Effector memory CD8-positive, alpha-beta T cell (primary cell): ENCODE measurements around the gene LPAR6.

Experiments
- ATAC-seq: fragments of 150-1000 bp; cut with Tn5 transposase; replicated peaks from 2 replicates; pipeline ENCODE4 v1.10.0; 2021; ENCODE audit warnings: mild to moderate bottlenecking, moderate library complexity
- DNase-seq, 3 experiments: peaks; one replicate each; pipeline ENCODE4 v3.0.0; 2021
- H3K27ac Mint-ChIP-seq, 2 donors: one replicate each; pipeline ENCODE4 v1.8.0; 2022; ENCODE audit warnings: mild to moderate bottlenecking in 2 of 2, mixed read lengths in 2 of 2, moderate library complexity in 2 of 2
- H3K27me3 Mint-ChIP-seq, 2 donors: one replicate each; pipeline ENCODE4 v1.8.0; 2022; ENCODE audit warnings: mixed read lengths in 2 of 2
- H3K36me3 Mint-ChIP-seq: one replicate; pipeline ENCODE4 v1.8.0; 2022; ENCODE audit warnings: mild to moderate bottlenecking, moderate library complexity, mixed read lengths; ENCODE audit not compliant: insufficient read depth
- H3K4me1 Mint-ChIP-seq, 2 donors: one replicate each; pipeline ENCODE4 v1.8.0; 2022; ENCODE audit warnings: low read depth in 2 of 2, mixed read lengths in 2 of 2
- H3K4me3 Mint-ChIP-seq, 2 donors: one replicate each; pipeline ENCODE4 v1.8.0; 2022; ENCODE audit warnings: mild to moderate bottlenecking in 2 of 2, mixed read lengths in 2 of 2, moderate library complexity in 2 of 2
- H3K9me3 Mint-ChIP-seq, 2 donors: one replicate each; pipeline ENCODE4 v1.8.0; 2022; ENCODE audit warnings: mixed read lengths in 2 of 2

Gene LPAR6

GRCh38 chr13:48386816-48387215 is 26.1 kb downstream of the LPAR6 start:
- no peak overlapping the region for H3K27ac Mint-ChIP-seq
- no peaks in the 10 kb centered on the region for H3K9me3 Mint-ChIP-seq
- H3K4me1 Mint-ChIP-seq, result peaks cover 11 to 13% of the 10 kb centered on the region in 2 donors
- no peak overlapping the region for H3K4me3 Mint-ChIP-seq
- DNase-seq, result no peak
- H3K27me3 Mint-ChIP-seq, result no peaks in the 10 kb centered on the region
- peaks cover 9% of the 10 kb centered on the region for H3K36me3 Mint-ChIP-seq
- no peak for ATAC-seq

GRCh38 chr13:48383384-48383783 is 29.5 kb downstream of the LPAR6 start:
- Mint-ChIP-seq H3K4me3 (no peak overlapping the region), H3K4me1 (peaks cover 3 to 4% of the 10 kb centered on the region in 2 donors), H3K27me3 (no peaks in the 10 kb centered on the region), H3K27ac (no peak overlapping the region), H3K9me3 (no peaks in the 10 kb centered on the region), H3K36me3 (peaks cover 25% of the 10 kb centered on the region)
- DNase-seq (no peak), ATAC-seq (no peak)

GRCh38 chr13:48380581-48380980 is 32.3 kb downstream of the LPAR6 start:
- Mint-ChIP-seq H3K27me3 (no peaks in the 10 kb centered on the region), H3K27ac (no peak overlapping the region), H3K4me3 (no peak overlapping the region), H3K9me3 (no peaks in the 10 kb centered on the region), H3K4me1 (peaks cover 0 to 3% of the 10 kb centered on the region in 2 donors), H3K36me3 (peaks cover 36% of the 10 kb centered on the region)
- DNase-seq (no peak), ATAC-seq (no peak)

GRCh38 chr13:48377857-48378256 is 35.1 kb downstream of the LPAR6 start:
- ATAC-seq, result no peak
- H3K27me3 Mint-ChIP-seq, result no peaks in the 10 kb centered on the region
- peaks cover 0 to 5% of the 10 kb centered on the region in 2 donors for H3K9me3 Mint-ChIP-seq
- H3K36me3 Mint-ChIP-seq, result peaks cover 36% of the 10 kb centered on the region
- no peaks in the 10 kb centered on the region for H3K4me1 Mint-ChIP-seq
- no peak overlapping the region for H3K27ac Mint-ChIP-seq
- no peak overlapping the region for H3K4me3 Mint-ChIP-seq
- DNase-seq, result no peak

GRCh38 chr13:48370815-48371214 is 42.1 kb downstream of the LPAR6 start:
- no peak for DNase-seq
- Mint-ChIP-seq H3K4me3 (no peak overlapping the region), H3K27me3 (no peaks in the 10 kb centered on the region), H3K9me3 (peaks cover 0 to 5% of the 10 kb centered on the region in 2 donors), H3K4me1 (peaks cover 0 to 9% of the 10 kb centered on the region in 2 donors), H3K27ac (peak overlapping the region in 1 of 2 donors; percentile 23), H3K36me3 (peaks cover 14% of the 10 kb centered on the region)
- no peak for ATAC-seq

GRCh38 chr13:48369988-48370387 is 42.9 kb downstream of the LPAR6 start:
- peaks cover 10% of the 10 kb centered on the region for H3K36me3 Mint-ChIP-seq
- H3K4me1 Mint-ChIP-seq, result peaks cover 0 to 9% of the 10 kb centered on the region in 2 donors
- H3K27ac Mint-ChIP-seq, result peak overlapping the region in 1 of 2 donors; percentile 44
- H3K9me3 Mint-ChIP-seq, result peaks cover 0 to 4% of the 10 kb centered on the region in 2 donors
- no peak for DNase-seq
- no peaks in the 10 kb centered on the region for H3K27me3 Mint-ChIP-seq
- no peak overlapping the region for H3K4me3 Mint-ChIP-seq
- no peak for ATAC-seq
